Raji (cell line): ENCODE measurements around the gene NTRK2.

Experiments used
- POLR2A ChIP-seq: IDR thresholded peaks from 2 replicates; pipeline ENCODE4 v1.6.1; 2011; ENCODE audit warnings: low read depth, low read length, control low read depth; ENCODE audit not compliant: insufficient read depth

The NTRK2 gene

DNA sequence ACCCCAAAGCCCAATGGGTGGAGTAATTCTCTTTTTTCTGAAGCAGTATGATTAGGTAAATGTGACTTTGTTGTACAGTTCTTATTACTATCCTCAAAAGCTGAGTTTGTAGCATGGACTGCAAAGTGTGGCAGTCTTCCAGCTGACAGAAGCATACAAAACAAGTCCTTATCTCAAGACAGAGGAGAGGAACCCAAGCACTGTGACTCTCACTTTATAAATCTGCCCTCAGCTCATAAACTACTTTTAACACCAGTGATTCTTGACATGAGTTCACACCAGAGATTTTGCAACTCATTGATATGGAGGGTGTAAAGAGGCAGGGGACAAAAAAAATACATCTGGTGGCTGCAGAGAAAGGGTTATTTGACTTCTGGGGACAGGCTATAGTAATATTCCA lies 251.6 kb downstream of the NTRK2 start:
- TF ChIP-seq POLR2A = no peak

DNA sequence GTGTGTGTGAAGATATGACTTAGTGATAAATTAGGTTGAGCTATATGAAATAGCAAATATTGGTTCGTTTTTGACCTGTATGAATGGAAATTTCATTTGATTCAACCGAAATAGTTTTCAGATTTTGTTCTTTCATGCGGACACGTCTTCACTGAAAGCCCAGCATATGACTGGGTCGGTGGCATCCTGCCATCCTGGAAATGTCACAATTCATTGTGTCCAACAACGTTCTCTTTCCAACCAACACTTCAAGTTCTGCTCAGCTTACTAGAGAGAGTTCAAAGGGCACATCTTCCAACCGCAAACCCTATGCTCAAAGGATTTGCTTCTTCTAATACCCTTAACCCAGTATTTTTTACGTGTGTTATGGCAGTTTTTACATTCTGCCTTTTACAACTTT lies 252.5 kb downstream of the NTRK2 start:
- no peak for TF ChIP-seq POLR2A

DNA sequence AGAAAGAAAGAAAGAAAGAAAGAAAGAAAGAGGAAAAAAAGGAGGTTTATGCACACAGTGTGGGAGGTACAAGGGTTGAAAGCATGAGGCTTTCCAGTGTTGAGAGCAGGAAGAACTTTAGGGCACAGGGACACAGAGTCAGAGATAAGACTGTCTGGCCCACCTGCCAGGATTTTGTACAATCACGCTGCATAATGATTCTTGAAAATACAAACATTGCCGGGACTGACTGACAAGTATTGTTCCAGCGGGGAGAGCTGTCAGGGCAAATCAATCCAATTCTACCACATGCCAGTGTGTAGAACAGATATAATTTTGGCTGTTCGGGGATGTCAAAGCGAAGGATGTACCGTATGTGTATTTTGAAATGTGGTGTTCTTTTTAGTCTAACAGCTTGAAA lies 254.7 kb downstream of the NTRK2 start:
- TF ChIP-seq POLR2A = no peak

DNA sequence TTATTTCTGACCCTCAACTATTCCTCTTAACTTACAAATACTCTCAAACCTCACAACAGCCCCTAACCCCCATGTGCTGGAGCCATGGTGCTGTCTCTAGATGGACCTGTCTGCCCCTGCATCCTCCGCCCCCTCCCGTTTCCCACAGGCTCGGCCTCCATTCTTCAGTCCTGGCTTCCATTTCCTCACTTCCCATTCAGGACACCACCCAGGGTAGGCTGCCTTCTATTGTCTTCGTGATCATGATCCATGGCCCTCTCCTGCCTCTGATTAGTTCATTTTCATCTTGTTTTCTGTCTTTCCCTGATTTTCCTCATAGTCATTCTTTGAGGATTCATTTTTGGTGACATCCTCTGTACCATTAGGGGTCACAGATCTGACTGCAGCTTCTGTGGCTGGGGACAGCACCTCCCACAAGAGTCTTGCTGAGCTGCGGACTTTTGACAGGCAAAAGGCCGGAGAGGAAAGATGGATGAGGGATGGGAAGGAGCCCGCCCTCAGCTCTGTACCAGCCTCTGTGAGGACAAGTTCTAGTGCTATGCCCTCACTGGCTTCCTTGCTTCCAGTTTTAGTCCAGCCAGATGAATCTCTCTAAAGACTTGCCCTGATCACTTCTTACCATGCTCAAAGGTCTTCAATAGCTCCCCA lies 255.8 kb downstream of the NTRK2 start:
- no peak for TF ChIP-seq POLR2A

DNA sequence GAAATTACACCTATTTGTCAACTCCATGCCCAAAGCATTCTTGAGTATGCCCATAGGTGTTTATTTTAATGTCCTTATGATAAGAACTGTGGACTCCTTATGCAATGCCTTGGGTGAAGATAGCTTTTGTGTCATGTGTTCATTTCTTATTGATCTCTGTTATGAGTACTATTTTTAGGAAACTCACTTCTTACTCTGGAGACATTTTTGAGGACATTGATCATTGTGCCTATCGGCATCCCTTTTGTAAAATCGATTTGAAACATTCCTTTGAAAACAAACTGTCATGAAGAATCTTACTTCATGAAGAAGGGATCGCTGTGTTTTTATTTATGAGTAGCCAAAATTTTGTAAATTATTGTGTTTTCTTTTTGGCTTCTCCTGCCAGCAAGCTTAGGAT lies 257.3 kb downstream of the NTRK2 start:
- no peak for TF ChIP-seq POLR2A

DNA sequence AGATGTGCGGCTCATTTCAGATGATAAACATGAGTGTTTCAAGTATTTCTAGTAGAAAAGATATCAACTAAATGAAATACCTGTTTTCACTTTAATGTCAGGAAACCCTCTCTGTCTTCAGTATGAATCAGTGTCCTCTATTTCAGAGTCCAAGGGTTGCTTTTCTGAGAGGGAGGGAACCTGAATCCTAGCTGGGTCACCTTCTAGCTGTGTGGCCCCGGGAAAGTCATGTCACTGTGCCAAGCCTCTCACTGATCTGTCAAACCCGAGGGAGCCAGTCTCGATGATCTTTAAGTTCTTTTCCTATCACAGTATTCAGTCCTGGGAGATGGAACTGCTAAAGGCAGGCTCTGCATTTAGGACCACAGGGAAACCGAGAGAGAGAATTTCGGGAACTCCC lies 258.9 kb downstream of the NTRK2 start:
- TF ChIP-seq POLR2A = no peak

DNA sequence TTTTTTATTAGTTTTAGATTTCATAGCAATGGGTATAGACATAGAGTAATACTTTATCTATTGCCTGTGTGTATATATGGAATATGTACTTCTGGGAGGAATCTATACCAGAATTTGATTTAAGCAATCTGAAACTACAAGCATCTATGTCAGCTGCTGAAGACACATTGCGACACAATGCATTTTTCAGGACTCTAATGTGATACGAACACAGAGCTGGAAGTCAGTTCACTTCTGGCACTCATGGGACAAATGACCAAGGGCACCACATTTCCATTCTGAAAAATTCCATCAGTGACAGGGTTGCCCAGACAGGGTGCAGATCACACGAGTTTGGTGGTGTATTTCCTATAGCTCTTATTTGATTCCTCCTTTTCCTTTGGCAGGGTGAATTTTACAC lies 259.5 kb downstream of the NTRK2 start:
- TF ChIP-seq POLR2A = no peak

DNA sequence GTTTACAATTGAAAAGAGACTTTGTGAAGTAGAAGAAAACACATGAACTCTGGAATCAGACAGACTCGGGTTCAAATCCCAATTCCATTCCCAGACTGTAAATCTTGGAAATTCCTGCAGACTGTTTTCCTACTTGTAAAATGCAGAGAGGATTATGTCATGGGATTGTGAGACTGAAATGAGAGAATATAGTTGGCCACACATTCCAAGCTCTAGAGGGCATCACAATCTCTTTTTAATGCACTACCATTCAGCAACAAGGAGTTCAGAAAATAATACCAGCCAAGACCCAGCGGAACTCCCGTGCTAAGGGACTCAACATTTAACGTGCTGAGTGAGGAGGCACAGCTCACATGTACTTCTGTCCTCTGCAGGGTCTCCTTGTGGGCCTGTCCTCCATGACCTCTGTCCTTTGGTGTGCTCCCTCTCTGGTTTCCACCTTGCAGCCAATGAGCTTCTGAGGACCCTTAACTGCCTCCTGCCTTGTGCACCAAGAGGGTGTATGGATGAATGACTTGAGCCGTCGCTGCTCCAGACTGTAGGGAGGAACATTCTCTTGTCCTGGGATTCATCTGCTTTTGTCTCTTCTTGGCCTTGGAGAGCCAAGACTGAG lies 263.5 kb downstream of the NTRK2 start:
- TF ChIP-seq POLR2A = no peak

DNA sequence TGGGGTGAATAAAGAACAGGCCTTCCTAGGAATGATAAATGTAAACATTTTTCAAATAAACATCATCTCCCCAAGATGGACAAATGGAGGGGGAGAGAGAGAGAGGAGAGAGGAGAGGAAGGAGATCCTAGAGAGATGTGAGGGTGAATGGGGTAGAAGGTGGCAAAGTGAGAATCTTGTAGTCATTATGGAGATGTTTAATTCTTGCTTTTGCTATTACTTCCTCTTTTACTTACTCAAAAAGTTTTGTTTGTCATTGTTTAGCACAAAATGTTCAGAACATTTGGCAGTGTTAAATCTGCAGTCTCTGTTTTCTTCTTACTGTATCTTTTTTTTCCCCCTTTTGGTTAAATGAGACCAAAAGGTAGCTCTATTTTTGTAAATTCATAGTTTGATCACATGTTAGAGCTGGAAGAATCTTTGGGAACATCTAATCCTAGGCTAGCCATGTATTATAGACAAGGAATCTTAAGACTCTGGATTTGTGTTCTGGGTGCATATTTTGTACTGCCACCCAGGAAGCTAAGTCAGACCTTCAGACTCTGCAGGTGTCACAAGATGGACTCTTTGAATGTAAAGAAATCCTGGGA lies 266.1 kb downstream of the NTRK2 start:
- TF ChIP-seq POLR2A = no peak

DNA sequence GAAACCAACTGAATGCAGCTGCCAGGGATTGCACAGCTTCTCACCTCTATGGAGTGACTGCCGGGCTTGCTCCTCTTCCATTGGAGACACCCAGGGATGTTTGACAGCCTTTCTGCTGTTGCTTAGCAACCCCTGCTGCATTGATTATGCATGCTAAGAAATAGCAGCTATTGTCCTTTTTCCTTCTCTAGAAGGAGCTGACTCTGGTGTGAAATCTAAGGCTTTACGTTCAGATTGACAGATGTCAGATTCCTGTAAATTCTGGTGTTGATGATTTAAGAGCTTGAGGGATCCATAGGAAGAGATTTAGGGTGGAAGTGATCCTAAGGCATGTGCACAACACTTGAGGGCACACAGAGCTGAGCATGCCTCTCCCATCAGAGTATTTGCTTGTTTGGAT lies 267.7 kb downstream of the NTRK2 start:
- no peak for TF ChIP-seq POLR2A

DNA sequence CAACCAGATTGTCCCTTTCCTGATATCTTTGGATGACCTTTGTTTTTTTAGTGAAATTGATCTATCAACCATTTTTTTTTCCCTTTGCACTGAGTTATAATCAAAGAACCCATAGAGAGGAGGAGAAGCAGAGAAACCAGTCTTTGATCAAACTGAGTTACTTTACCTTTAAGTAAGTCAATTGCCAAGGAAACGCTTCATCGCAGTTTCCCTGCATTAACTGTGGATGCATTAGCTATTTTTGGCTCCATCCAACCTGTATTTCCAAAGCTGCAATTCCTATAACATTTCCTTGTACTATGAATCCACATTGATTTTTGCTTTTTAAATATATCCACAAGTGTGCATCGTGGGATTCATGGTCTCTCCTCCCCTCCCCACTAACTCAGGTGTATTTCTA lies 268.1 kb downstream of the NTRK2 start:
- no peak for TF ChIP-seq POLR2A

DNA sequence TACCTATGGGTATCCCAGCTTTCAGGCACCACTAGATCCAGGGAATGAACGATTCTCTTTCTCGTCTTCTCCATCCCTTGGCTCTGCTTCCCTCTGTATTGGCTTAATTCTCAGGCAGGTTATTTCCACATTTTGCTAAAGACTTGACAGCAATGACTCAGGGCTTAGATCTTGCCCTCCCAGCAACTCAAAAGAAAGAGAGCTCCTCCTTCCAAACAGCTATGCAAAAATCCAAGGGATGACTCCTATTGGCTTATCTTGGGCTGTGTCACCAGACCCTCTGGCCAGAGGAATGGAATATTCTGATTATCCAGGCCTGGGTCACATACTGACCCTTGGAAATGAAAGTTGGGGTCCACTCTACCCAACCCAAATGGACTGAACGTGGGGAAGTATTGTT lies 270.2 kb downstream of the NTRK2 start:
- no peak for TF ChIP-seq POLR2A

DNA sequence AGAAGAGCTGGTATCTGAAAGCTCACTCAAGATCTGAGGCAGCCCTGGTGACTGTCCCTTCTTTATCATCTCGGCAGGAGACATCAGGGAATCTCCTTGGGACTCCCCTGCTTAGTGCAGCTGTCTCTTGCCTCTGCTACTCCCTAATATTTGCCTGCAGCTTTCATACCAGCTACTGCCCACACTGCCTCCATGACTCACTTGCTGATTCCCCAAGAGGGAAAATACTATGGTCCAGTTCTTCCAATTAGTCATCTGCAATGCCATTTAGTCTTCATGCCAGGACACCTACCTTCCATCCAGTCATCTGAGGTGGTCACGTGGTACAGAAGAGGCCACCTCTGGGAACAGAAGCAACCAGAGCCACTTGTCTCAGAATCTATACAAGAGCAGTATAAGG lies 270.8 kb downstream of the NTRK2 start:
- no peak for TF ChIP-seq POLR2A

DNA sequence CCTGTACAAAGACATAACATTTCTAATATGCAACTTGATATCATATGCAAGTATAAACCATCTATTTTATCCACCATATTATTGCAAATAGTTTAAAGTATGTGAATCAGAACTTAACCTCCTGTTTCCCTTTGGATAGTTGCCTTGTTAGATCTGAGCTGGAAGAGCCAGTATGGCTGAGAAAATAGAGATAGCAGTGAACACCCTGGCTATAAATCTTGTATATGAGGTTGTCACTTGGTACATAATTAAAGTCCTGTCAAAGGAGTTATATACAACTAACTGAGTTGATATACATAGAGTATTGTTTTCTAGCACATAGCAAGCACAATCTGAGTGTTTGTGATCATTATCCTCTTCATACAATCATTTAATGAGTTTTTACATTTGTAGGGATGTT lies 272.3 kb downstream of the NTRK2 start:
- TF ChIP-seq POLR2A = no peak

DNA sequence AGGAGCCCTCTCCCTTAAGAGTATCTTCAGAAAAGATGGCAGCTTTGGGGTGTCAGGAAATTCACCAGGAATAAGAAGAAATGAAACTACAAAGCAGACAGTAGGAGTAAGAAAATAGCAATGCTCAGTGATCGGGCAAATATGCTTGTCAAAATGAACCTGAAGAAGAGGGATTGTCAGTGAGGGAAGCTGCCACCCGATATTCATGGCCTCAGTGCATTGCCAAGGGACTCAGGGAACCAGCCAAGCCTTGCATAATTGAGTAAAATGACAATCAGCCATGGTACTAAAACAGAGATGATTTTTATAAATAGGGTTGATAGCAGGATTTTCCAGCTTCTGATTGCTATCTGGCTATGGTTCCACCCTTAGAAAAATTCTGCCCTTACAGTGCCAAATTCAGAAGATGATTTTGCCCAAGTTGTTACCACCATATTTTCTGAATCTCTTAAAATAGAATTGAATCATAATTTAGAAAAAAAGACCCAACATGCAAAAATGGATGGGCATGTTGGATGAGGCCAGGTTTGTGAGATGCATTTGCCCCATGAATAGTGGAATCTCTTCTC lies 274.0 kb downstream of the NTRK2 start:
- TF ChIP-seq POLR2A = no peak

DNA sequence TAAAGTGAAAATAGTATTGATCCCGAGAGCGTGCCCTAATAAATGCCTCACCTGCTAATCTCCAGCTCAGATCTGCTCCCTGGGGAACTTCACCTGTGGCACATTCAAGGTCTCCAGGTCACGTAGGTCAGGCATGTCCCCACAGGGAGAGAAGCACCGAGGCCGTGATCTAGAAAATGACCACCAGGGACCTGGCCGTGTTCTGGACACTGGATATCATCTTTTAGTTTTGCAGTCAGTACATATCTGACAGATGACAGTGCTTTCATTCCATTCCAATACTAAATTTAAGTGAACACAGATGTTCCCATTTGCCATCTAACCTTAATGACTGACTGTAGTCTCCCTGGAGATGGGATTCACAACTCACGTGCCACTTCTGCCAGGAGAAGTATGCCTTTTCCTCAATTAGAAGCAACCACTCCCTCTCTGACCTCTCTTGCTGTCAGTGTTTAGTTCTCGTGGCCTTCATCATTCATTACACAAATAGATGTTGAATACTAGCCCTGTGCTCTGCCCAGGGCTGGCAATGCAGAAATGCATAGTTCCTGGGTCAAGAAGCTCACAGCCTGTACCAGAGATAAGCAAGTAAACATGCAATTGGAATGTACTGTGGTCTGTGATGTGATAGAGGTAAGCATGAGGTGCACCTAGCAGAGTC lies 276.5 kb downstream of the NTRK2 start:
- no peak for TF ChIP-seq POLR2A

DNA sequence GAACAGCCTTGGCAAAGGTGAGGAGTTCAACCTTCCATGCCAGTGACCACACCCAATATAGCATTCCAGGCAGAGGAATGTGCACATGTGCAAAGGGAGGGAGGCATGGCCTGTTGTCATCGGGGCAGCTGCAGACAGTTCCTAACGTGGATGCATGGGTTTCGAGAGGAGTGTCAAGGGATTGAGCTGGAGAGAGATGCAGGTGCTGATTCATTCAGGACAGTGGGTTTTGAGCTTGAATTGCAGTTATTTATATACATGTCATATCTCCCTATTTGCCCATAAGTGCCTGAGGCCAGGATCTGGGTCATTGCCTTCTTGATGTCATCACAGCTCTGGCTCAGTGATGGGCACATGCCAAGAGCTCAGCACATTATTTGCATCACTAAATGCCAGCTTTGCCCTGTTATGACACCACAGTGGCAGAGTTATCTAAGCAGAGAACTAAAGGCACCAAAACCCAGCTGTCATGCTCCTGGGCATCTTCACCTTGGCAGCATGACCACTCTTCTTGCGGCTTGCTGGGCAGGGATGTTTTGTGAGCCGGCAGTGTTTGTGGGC lies 278.0 kb downstream of the NTRK2 start:
- no peak for TF ChIP-seq POLR2A
